GM12873 (cell line): ENCODE measurements around the gene RPUSD4.

Experiments used
- TF ChIP-seq, protein P1 (sequence below): IDR thresholded peaks from 2 replicates; pipeline ENCODE4 v1.5.1; 2012; ENCODE audit warnings: low read depth, mild to moderate bottlenecking, moderate library complexity, low read length, control low read depth; ENCODE audit not compliant: insufficient read depth; ENCODE audit errors: missing control alignments

The RPUSD4 gene

DNA sequence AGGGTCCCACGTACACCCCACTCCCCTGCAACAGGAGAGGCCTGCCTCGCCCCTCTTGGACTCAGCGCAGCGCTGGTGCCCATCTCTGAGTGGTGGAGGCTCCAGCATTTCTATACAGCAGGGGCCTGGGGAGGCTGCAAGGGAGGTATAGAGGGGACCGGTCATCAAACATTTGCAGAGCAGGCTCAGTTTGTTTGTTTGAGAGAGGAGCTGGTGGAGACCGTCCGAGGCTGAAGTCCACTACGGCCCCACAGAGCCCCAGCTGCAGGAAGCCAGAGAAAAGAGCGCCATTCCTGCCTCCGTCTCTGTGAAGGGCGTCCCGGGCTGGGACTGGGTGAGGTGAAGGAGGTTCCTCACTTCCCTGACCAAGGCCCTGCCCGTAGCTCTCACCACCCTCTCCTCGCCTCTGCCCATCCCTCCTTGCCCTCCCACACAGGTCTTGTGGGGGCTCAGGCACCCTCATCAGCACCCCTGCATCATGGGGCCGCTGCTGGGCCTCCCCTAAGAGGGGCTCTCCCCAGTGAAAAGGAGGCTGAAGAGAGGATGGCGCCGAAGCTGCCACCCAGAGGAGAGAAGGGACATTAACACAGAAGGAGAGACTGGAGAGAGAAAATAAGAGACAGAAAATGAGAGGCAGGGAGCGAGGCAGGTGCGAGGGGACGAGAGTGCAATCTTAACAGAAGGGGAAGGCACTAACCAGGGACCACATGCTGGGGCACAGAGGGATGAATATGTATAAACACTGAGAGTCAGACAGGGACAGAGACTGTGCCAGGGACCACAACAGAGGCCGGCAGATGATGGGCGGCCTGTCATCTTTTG, 24.5 kb downstream of the RPUSD4 start:
- TF ChIP-seq, protein P1, sequence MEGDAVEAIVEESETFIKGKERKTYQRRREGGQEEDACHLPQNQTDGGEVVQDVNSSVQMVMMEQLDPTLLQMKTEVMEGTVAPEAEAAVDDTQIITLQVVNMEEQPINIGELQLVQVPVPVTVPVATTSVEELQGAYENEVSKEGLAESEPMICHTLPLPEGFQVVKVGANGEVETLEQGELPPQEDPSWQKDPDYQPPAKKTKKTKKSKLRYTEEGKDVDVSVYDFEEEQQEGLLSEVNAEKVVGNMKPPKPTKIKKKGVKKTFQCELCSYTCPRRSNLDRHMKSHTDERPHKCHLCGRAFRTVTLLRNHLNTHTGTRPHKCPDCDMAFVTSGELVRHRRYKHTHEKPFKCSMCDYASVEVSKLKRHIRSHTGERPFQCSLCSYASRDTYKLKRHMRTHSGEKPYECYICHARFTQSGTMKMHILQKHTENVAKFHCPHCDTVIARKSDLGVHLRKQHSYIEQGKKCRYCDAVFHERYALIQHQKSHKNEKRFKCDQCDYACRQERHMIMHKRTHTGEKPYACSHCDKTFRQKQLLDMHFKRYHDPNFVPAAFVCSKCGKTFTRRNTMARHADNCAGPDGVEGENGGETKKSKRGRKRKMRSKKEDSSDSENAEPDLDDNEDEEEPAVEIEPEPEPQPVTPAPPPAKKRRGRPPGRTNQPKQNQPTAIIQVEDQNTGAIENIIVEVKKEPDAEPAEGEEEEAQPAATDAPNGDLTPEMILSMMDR = no peak

DNA sequence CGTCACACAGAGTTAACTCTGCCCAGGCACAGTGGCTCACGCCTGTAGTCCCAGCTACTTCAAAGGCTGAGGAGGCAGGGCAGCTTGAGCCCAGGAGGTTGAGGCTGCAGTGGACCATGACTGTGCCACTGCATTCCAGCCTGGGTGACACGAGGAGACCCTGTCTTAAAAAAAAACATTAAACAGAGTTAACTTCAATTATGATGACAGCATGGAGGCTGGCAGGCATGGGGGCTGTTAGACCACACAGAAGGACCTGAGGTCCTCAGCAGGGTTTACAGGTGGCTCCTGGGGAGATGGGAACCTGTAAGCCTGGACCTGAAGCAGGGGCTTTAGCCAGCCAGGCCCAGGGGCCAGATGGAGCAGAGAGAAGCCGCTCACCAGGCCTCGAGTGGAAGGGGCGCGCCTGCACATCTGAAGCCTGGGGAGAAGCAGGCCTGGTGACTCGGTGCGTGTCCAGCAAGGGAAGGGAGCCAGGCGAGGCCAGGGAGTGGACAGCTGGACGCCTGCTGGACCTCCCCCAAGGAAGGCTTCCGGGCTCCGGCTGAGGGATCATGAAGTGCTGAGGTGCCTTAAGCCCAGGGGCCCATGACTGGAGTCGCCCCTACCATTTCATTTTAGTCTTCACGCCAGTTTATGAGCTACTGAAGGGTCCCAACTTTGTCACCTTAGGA, 25.3 kb downstream of the RPUSD4 start:
- TF ChIP-seq, protein P1 = no peak

DNA sequence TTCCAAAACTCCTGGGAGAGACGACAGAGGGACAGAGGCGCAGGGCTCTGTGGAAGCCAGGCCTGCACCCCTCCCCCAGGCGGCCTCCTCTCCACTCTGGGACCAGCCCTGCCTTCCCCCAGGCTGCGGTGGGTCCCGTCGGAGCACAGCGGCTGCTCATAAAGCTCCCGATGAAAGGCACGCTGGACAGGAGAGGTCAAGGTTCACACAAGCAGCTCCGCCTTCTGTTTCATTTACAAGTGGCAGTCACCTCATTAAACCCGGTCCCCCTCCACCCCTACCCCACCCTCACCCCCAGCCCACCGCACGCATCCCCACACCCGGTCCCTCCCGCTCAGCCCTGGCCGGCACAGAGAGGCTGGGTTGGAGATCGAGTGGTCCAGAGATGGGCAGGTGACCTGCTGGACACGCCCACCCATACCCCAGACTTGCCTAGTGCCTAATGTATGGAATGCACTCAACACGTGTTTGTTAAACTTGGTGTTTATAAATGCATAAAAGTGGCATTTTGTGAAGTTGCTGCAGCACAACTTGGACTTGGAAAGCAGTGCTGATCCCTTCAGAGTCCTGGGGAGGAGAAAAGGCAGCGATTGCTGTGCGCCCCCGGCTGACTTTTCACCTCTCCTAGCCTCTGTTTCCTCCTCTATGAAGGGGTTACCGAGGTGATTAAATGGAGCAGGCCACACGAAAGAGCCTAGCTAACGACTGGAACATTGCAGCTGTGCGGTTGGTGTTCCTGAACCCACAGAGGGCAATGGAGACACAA, 26.0 kb downstream of the RPUSD4 start:
- TF ChIP-seq, protein P1 = no peak

DNA sequence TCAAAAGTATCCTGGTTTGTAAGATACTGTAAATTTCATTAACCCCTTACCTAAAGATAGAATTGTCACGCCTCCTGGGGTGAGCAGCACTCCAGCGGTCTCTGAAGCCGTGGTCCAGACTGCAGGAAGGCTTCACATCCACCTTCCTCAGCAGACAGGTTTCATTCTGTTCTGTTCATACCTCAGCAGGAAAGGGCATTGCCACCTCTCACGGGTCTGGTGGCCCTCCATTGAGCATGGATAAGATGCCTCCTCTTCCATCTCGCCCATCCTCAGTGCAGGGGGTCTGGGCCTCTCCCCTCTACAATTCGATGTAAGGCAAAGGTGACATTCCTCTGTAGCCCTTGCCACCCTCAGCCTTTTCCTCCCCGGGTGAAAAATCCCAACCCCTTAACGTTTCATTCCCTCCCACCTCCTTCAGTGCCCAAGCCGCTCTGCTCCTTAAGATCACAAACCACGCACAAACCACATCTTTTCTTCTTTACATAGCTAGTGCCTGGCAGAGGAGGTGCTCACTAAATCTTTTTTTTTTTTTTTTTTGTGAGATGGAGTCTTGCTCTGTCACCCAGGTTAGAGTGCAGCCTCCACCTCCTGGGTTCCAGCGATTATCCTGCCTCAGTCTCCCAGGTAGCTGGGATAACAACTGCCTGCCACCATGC, 28.5 kb downstream of the RPUSD4 start:
- TF ChIP-seq, protein P1 = no peak

DNA sequence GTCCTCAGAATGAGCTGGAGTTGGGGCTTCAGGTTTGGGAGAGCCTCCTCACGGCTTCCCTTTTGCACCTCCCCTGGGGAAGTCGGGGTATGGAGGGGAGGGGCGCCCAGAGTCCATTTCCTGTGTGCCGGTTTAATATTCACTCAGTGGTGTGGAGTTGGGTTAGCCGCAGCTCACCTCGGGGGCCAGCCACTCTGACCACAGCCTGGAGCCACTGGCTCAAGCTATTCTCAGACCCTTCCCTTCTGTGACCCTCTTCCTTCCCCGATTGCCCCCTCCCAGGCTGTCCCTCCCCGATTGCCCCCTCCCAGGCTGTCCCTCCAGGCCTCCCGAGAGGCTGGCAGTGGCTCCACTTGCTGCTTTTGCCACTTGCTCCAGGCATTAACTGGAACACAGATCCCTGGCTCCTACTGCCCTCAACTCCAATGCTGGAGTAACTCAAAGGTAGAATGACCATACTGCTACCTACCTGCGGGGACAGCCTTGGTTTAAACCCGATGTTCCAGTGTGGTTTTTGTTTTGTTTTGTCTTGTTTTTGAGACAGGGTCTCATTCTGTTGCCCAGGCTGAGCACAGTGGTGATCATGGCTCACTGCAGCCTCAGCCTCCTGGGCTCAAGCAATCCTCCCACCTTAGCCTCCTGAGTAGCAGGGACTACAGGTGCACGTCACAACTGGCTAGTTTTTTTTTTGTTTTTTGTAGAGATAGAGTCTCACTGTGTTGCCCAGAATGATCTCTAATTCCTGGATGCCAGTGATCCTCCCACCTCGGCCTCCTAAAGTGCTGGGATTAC, 29.3 kb downstream of the RPUSD4 start:
- TF ChIP-seq, protein P1 = no peak

DNA sequence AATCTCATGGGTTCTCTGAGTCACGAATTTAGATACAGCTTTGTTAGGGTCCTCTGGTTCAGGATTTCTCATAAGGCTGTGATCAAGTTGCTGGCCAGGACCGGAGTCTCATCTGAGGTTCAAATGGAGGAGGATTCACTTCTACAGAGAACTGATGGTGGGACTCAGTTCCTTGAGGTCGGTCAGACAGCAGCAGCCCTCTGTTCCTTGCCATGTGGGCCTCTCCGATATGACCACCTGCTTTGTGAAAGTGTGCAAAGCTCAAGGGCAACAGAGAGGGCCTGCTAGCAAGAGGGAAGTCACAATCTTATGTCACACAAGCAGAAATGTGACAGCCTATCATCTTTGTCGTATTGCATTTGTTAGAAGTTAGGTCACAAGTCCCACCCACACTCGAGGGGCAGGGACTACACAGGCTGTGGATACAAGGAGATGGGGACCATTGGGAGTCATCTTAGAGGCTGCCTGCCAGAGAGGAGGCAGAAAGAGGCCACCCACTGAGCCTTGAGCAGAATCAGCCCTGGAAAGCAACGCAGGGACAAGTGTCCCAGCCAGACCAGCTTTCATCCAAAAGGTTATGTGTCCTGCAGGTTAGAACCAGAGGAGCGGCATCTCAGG, 34.5 kb downstream of the RPUSD4 start:
- TF ChIP-seq, protein P1 = no peak
